GM23338 (cell line): ENCODE results near the gene COL16A1. TPM values are rescaled to one million over a fixed set of nuclear protein-coding genes. Genes with fewer than 3 reads are reported as not detected.

Source experiments
- ATAC-seq: fragments of 200-7000 bp; cut with Tn5 transposase; 3 replicates; pipeline ENCODE4 v1.9.1; 2020
- DNase-seq: peaks from one replicate; pipeline ENCODE4 v3.0.0-alpha.2; 2015; ENCODE audit warnings: low spot score
- H2AFZ ChIP-seq: fragments of 200-600 bp; sonication (generic); 2 replicates; pipeline ENCODE4 v1.8.0; 2016; ENCODE audit warnings: antibody characterized with exemption, mild to moderate bottlenecking, moderate library complexity
- H3F3A ChIP-seq: fragments of 200-600 bp; sonication (generic); replicated peaks from 2 replicates; pipeline ENCODE4 v1.8.0; 2017; ENCODE audit warnings: antibody characterized with exemption, mixed run types, low read depth
- H3K27ac ChIP-seq: fragments of 200-600 bp; sonication (generic); 2 replicates; pipeline ENCODE4 v1.6.1; 2016; ENCODE audit warnings: low read depth
- H3K27me3 ChIP-seq: fragments of 200-600 bp; sonication (generic); 2 replicates; pipeline ENCODE4 v1.8.0; 2016; ENCODE audit warnings: mild to moderate bottlenecking, mixed run types, moderate library complexity; ENCODE audit not compliant: insufficient read depth
- H3K36me3 ChIP-seq: fragments of 200-600 bp; sonication (generic); 2 replicates; pipeline ENCODE4 v1.8.0; 2016; ENCODE audit warnings: mild to moderate bottlenecking; ENCODE audit not compliant: insufficient read depth
- H3K4me1 ChIP-seq: fragments of 200-600 bp; sonication (generic); 2 replicates; pipeline ENCODE4 v1.8.0; 2016; ENCODE audit warnings: mild to moderate bottlenecking, moderate library complexity; ENCODE audit not compliant: insufficient read depth
- H3K4me2 ChIP-seq: fragments of 200-600 bp; sonication (generic); 2 replicates; pipeline ENCODE4 v1.7.1; 2017; ENCODE audit warnings: mixed run types
- H3K4me3 ChIP-seq: fragments of 200-600 bp; sonication (generic); 2 replicates; pipeline ENCODE4 v1.6.1; 2016; ENCODE audit warnings: mixed run types
- H3K79me2 ChIP-seq: fragments of 200-600 bp; sonication (generic); replicated peaks from 2 replicates; pipeline ENCODE4 v1.8.0; 2017; ENCODE audit warnings: mild to moderate bottlenecking; ENCODE audit not compliant: insufficient read depth
- H3K9me2 ChIP-seq: fragments of 200-600 bp; sonication (generic); 2 replicates; pipeline ENCODE4 v1.8.0; 2017; ENCODE audit not compliant: insufficient read depth
- H4K20me1 ChIP-seq: fragments of 200-600 bp; sonication (generic); replicated peaks from 2 replicates; pipeline ENCODE4 v1.8.0; 2017; ENCODE audit warnings: mild to moderate bottlenecking; ENCODE audit not compliant: insufficient read depth
- H3K27ac Mint-ChIP-seq: 2 replicates; pipeline ENCODE4 v1.8.0; 2020; ENCODE audit warnings: inconsistent platforms, mild to moderate bottlenecking, moderate library complexity, mixed read lengths
- H3K27me3 Mint-ChIP-seq: 3 replicates; pipeline ENCODE4 v1.8.0; 2022; ENCODE audit warnings: low read depth, mild to moderate bottlenecking, moderate library complexity, mixed read lengths, inconsistent platforms; ENCODE audit not compliant: insufficient read depth, poor library complexity
- H3K36me3 Mint-ChIP-seq: 3 replicates; pipeline ENCODE4 v1.8.0; 2021; ENCODE audit warnings: low read depth, mild to moderate bottlenecking, inconsistent platforms, moderate library complexity, mixed read lengths
- H3K4me1 Mint-ChIP-seq: 3 replicates; pipeline ENCODE4 v1.8.0; 2020; ENCODE audit warnings: mild to moderate bottlenecking, inconsistent platforms, mixed read lengths
- H3K4me3 Mint-ChIP-seq: 3 replicates; pipeline ENCODE4 v1.8.0; 2021; ENCODE audit warnings: moderate library complexity, mild to moderate bottlenecking, inconsistent platforms, mixed read lengths
- H3K9me3 Mint-ChIP-seq: 3 replicates; pipeline ENCODE4 v1.8.0; 2020; ENCODE audit warnings: moderate library complexity, mild to moderate bottlenecking, inconsistent platforms, mixed read lengths
- ETS1 ChIP-seq: IDR thresholded peaks from 2 replicates; pipeline ENCODE4 v1.6.1; 2016; ENCODE audit warnings: antibody characterized with exemption
- EZH2 ChIP-seq: fragments of 200-600 bp; sonication (generic); IDR thresholded peaks from one replicate; pipeline ENCODE4 v1.8.0; 2017; ENCODE audit warnings: antibody characterized with exemption, mild to moderate bottlenecking, low read depth; ENCODE audit not compliant: unreplicated experiment
- EZH2phosphoT487 ChIP-seq: fragments of 200-600 bp; sonication (generic); IDR thresholded peaks from one replicate; pipeline ENCODE4 v1.8.1; 2018; ENCODE audit warnings: antibody characterized with exemption; ENCODE audit not compliant: unreplicated experiment
- JUNB ChIP-seq: IDR thresholded peaks from one replicate; pipeline ENCODE4 v1.6.1; 2016; ENCODE audit warnings: antibody characterized with exemption; ENCODE audit not compliant: unreplicated experiment
- POLR2AphosphoS5 ChIP-seq: IDR thresholded peaks from 2 replicates; pipeline ENCODE4 v1.6.1; 2016; ENCODE audit warnings: antibody characterized with exemption, low read depth
- ZNF114 ChIP-seq: fragments of 250-450 bp; sonication (Bioruptor Pico); IDR thresholded peaks from 2 replicates; pipeline ENCODE4 v1.5.0; 2020; ENCODE audit warnings: mild to moderate bottlenecking, moderate library complexity
- polyA plus RNA-seq: library from polyadenylated mRNA; unstranded; fragments of >200 nt; fragmentation: Nextera tagmentation; extraction: Ambion mirVana; gene quantifications from 2 replicates; pipeline ENCODE4 v1.2.1, GENCODE V29; 2016
- total RNA-seq: library from RNA; depleted of rRNA; stranded (reverse); fragments of >200 nt; shearing (Covaris generic); gene quantifications from 2 replicates; pipeline ENCODE4 v1.2.3, GENCODE V29; 2014
- TF ChIP-seq, protein P1 (sequence below), 2 experiments: fragments of 200-600 bp in 1 of 2; sonication (generic) in 1 of 2; conservative IDR thresholded peaks; 2 replicates each; pipeline versions ENCODE4 v1.5.1 to v1.6.1; 2016 to 2017; ENCODE audit warnings: antibody characterized with exemption in 2 of 2, low read depth in 2 of 2, mild to moderate bottlenecking in 2 of 2, moderate library complexity in 1 of 2
- TF ChIP-seq, protein P2 (sequence below): IDR thresholded peaks from one replicate; pipeline ENCODE4 v1.6.1; 2018; ENCODE audit warnings: antibody characterized with exemption; ENCODE audit not compliant: unreplicated experiment

The COL16A1 gene
- total and polyA plus RNA-seq, 2 experiments from 2014 or later: 4.2 to 13.2 TPM

- Mint-ChIP-seq H3K4me1 (peaks cover 39% of the 10 kb centered on the region), H3K27ac (peak overlapping the region; percentile 38; the same call in 1 of the 2 replicates), H3K9me3 (no peaks in the 10 kb centered on the region), H3K27me3 (peaks cover 28% of the 10 kb centered on the region), H3K36me3 (no peaks in the 10 kb centered on the region), H3K4me3 (no peak overlapping the region)
- no peak for ATAC-seq
- TF ChIP-seq, protein P1, sequence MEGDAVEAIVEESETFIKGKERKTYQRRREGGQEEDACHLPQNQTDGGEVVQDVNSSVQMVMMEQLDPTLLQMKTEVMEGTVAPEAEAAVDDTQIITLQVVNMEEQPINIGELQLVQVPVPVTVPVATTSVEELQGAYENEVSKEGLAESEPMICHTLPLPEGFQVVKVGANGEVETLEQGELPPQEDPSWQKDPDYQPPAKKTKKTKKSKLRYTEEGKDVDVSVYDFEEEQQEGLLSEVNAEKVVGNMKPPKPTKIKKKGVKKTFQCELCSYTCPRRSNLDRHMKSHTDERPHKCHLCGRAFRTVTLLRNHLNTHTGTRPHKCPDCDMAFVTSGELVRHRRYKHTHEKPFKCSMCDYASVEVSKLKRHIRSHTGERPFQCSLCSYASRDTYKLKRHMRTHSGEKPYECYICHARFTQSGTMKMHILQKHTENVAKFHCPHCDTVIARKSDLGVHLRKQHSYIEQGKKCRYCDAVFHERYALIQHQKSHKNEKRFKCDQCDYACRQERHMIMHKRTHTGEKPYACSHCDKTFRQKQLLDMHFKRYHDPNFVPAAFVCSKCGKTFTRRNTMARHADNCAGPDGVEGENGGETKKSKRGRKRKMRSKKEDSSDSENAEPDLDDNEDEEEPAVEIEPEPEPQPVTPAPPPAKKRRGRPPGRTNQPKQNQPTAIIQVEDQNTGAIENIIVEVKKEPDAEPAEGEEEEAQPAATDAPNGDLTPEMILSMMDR (conservative IDR thresholded peaks at IDR 0.05; ENCODE audit: low read depth in 2 of 2): no peak
- TF ChIP-seq ETS1: no peak
- TF ChIP-seq ZNF114 (CRISPR knock-in tag): no peak
- TF ChIP-seq, protein P2, sequence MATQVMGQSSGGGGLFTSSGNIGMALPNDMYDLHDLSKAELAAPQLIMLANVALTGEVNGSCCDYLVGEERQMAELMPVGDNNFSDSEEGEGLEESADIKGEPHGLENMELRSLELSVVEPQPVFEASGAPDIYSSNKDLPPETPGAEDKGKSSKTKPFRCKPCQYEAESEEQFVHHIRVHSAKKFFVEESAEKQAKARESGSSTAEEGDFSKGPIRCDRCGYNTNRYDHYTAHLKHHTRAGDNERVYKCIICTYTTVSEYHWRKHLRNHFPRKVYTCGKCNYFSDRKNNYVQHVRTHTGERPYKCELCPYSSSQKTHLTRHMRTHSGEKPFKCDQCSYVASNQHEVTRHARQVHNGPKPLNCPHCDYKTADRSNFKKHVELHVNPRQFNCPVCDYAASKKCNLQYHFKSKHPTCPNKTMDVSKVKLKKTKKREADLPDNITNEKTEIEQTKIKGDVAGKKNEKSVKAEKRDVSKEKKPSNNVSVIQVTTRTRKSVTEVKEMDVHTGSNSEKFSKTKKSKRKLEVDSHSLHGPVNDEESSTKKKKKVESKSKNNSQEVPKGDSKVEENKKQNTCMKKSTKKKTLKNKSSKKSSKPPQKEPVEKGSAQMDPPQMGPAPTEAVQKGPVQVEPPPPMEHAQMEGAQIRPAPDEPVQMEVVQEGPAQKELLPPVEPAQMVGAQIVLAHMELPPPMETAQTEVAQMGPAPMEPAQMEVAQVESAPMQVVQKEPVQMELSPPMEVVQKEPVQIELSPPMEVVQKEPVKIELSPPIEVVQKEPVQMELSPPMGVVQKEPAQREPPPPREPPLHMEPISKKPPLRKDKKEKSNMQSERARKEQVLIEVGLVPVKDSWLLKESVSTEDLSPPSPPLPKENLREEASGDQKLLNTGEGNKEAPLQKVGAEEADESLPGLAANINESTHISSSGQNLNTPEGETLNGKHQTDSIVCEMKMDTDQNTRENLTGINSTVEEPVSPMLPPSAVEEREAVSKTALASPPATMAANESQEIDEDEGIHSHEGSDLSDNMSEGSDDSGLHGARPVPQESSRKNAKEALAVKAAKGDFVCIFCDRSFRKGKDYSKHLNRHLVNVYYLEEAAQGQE: no peak
- no peak for TF ChIP-seq POLR2AphosphoS5
- no peak for TF ChIP-seq JUNB
- no peak for TF ChIP-seq EZH2
- TF ChIP-seq EZH2phosphoT487: no peak
- Histone ChIP-seq H3K4me1 (peaks cover 21% of the 10 kb centered on the region), H3K79me2 (no peaks in the 10 kb centered on the region), H3F3A (peaks cover 12% of the 10 kb centered on the region; the same call in 1 of the 2 replicates), H3K4me3 (no peak overlapping the region), H3K27me3 (no peaks in the 10 kb centered on the region), H3K9me2 (no peaks in the 10 kb centered on the region), H2AFZ (no peak overlapping the region), H3K4me2 (no peak overlapping the region), H4K20me1 (no peaks in the 10 kb centered on the region), H3K27ac (no peak overlapping the region), H3K36me3 (no peaks in the 10 kb centered on the region)
- no peak for DNase-seq
Measured at GRCh38 chr1:31706384-31707058, 2.7 kb upstream of the COL16A1 start.
